ENCODE measurements around the gene TSKS. TPM values are rescaled to one million over a fixed set of nuclear protein-coding genes. Genes with fewer than 3 reads are reported as not detected.

The TSKS gene
- total RNA-seq, 6 donors from 2014 or later, result 0.15 to 0.91 (median 0.37) TPM; not detected in 3

- WGBS, 2 donors, result 62 to 74% methylated on average over 11 of the region's 11 CpGs
- DNase-seq (no peak), ATAC-seq (ENCODE audit: low FRiP score in 2 of 2) (peak in 1 of 2 donors; percentile 30)
- no peak overlapping the region for H3K4me3 ChIP-seq
- H3K27ac ChIP-seq, result no peak overlapping the region
- no peaks in the 10 kb centered on the region for H3K4me1 ChIP-seq
- no peaks in the 10 kb centered on the region for H3K9me3 ChIP-seq
- TF ChIP-seq EP300 (IDR thresholded peaks at IDR 0.05), result no peak
- TF ChIP-seq POLR2A (IDR thresholded peaks at IDR 0.05), result no peak
- TF ChIP-seq POLR2AphosphoS5 (IDR thresholded peaks at IDR 0.05), result no peak
- no peak for TF ChIP-seq CTCF (IDR thresholded peaks at IDR 0.05)
- no peaks in the 10 kb centered on the region for H3K27me3 ChIP-seq
- no peaks in the 10 kb centered on the region for H3K36me3 ChIP-seq
These were observed 62.5 kb downstream of the TSKS start for GRCh38 chr19:49700563-49700962.

DNA sequence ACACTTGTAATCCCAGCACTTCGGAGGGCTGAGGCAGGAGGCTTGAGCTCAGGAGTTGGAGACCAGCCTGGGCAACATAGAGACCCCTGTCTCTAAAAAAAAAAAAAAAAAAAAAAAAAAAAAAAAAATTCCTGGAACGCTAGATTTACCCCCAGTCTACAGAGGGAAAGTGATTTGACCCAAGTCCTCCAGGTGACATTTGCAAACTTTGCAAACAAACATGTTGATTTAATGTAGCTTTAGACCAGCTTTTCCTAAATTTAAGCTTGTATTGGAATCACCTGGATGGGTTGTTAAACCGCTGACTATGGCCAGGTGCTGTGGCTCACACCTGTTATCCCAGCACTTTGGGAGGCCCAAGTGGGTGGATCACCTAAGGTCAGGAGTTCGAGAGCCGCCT, 63.7 kb downstream of the TSKS start:
- Histone ChIP-seq H3K4me1 (no peaks in the 10 kb centered on the region), H3K27me3 (no peaks in the 10 kb centered on the region), H3K27ac (no peak overlapping the region), H3K36me3 (no peaks in the 10 kb centered on the region), H3K9me3 (no peaks in the 10 kb centered on the region), H3K4me3 (no peak overlapping the region)
- ATAC-seq (ENCODE audit: low FRiP score in 2 of 2) (no peak), DNase-seq (no peak)
- TF ChIP-seq POLR2A (IDR thresholded peaks at IDR 0.05) (no peak), POLR2AphosphoS5 (IDR thresholded peaks at IDR 0.05) (no peak), CTCF (IDR thresholded peaks at IDR 0.05) (no peak), EP300 (IDR thresholded peaks at IDR 0.05) (no peak)
- WGBS, 2 donors, result 83 to 92% methylated on average over 5 of the region's 5 CpGs

DNA sequence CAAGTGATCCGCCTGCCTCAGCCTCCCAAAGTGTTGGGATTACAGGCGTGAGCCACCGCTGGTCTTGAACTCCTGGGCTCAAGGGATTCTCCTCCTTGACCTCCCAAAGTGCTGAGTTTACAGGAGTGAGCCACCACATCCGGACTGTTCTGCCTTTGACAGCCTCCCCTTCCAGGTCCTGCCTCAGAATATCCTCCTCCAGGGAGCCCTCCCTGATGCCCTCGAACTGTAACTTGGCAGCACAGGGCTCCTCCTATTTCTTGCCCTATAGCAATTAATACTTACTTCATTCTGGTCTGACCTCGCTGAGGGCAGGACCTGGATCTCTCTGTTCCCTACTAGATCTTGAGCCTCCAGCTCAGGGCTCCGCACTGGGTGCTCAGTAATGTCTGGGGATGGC, 66.2 kb downstream of the TSKS start:
- DNase-seq (no peak), ATAC-seq (ENCODE audit: low FRiP score in 2 of 2) (no peak)
- Histone ChIP-seq H3K4me3 (no peak overlapping the region), H3K27ac (no peak overlapping the region), H3K36me3 (no peaks in the 10 kb centered on the region), H3K27me3 (no peaks in the 10 kb centered on the region), H3K4me1 (peaks cover 0 to under 1% (median 0%) of the 10 kb centered on the region in 4 donors), H3K9me3 (no peaks in the 10 kb centered on the region)
- TF ChIP-seq POLR2AphosphoS5 (IDR thresholded peaks at IDR 0.05), result no peak
- no peak for TF ChIP-seq CTCF (IDR thresholded peaks at IDR 0.05)
- no peak for TF ChIP-seq POLR2A (IDR thresholded peaks at IDR 0.05)
- TF ChIP-seq EP300 (IDR thresholded peaks at IDR 0.05), result no peak
- WGBS, 2 donors, result 91% methylated on average over 4 to 7 of the region's 7 CpGs

DNA sequence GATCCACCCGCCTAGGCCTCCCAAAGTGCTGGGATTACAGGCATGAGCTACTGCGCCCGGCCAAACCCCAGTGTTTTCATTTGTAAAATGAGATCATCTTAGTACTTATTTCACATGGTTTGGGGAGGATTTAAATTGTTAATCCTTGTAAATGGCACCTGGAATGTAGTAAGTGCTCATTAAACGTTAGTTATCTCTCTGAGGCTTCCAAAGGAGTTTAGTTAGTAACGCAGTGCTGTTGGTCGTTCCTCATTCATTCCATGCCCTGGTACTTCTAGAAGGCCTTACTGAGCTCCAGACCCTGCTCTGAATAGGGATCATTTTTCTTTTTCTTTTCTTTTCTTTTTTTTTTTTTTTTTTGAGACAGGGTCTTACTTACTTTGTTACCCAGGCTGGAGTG, 67.0 kb downstream of the TSKS start:
- Histone ChIP-seq H3K9me3 (no peaks in the 10 kb centered on the region), H3K27me3 (no peaks in the 10 kb centered on the region), H3K27ac (no peak overlapping the region), H3K4me3 (no peak overlapping the region), H3K4me1 (peaks cover under 1 to 8% (median 7%) of the 10 kb centered on the region in 4 donors), H3K36me3 (no peaks in the 10 kb centered on the region)
- TF ChIP-seq CTCF (IDR thresholded peaks at IDR 0.05) (no peak), POLR2A (IDR thresholded peaks at IDR 0.05) (no peak), POLR2AphosphoS5 (IDR thresholded peaks at IDR 0.05) (no peak), EP300 (IDR thresholded peaks at IDR 0.05) (no peak)
- WGBS, 2 donors, result 83 to 91% methylated on average over 6 of the region's 6 CpGs
- DNase-seq (no peak), ATAC-seq (ENCODE audit: low FRiP score in 2 of 2) (no peak)

DNA sequence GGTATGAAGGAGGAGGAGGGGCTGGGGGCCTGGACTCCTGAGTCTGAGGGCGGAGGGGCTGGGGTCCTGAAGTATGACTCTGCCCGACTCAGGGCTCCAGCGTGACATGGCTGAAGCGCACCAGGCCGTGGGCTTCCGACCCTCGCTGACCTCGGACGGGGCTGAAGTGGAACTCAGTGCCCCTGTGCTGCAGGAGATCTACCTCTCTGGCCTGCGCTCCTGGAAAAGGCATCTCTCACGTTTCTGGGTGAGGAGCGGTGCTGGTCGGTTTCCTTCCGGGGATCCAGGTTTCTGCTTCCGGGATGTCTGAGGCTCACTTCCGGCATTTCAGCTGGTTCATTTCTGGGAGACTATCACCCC, 71.0 kb downstream of the TSKS start:
- DNase-seq (no peak), ATAC-seq (ENCODE audit: low FRiP score in 2 of 2) (no peak)
- H3K9me3 ChIP-seq, result no peaks in the 10 kb centered on the region
- no peak overlapping the region for H3K27ac ChIP-seq
- WGBS, 2 donors, result 73 to 76% methylated on average over 6 to 16 of the region's 16 CpGs
- TF ChIP-seq POLR2A (IDR thresholded peaks at IDR 0.05), result no peak
- TF ChIP-seq CTCF (IDR thresholded peaks at IDR 0.05), result no peak
- no peak for TF ChIP-seq EP300 (IDR thresholded peaks at IDR 0.05)
- no peak for TF ChIP-seq POLR2AphosphoS5 (IDR thresholded peaks at IDR 0.05)
- H3K4me3 ChIP-seq, result no peak overlapping the region
- H3K4me1 ChIP-seq, result peaks cover 21 to 39% (median 31%) of the 10 kb centered on the region in 4 donors
- H3K36me3 ChIP-seq, result peaks cover 0 to 6% (median under 1%) of the 10 kb centered on the region in 4 donors
- H3K27me3 ChIP-seq, result peaks cover 0 to 12% (median 1%) of the 10 kb centered on the region in 4 donors

Data from upper lobe of left lung (tissue), 6 donors.